Right lobe of liver (tissue), 6 donors: ENCODE data around the gene DDX19B. TPM values are rescaled to one million over a fixed set of nuclear protein-coding genes. Genes with fewer than 3 reads are reported as not detected.

ENCODE experiments used
- ATAC-seq, 4 donors: fragments of 200-7000 bp; cut with Tn5 transposase; one replicate each; pipeline ENCODE4 v1.9.1; 2020; ENCODE audit warnings: mild to moderate bottlenecking in 4 of 4, moderate library complexity in 4 of 4
- DNase-seq, 3 donors: peaks; one replicate each; pipeline ENCODE4 v3.0.0-alpha.2; 2020
- H3K27ac ChIP-seq, 3 donors: fragments of 200-600 bp; one replicate each; pipeline ENCODE4 v1.8.0; 2022
- H3K27me3 ChIP-seq, 2 donors: fragments of 200-600 bp; one replicate each; pipeline ENCODE4 v1.8.0; 2022
- H3K36me3 ChIP-seq, 4 donors: fragments of 200-600 bp; sonication (generic) in 1 of 4; one replicate each; pipeline versions ENCODE4 v1.5.1 to v1.8.0; 2017 to 2022; ENCODE audit warnings: control low read depth in 1 of 4
- H3K4me1 ChIP-seq, 4 donors: fragments of 200-600 bp; sonication (generic) in 1 of 4; one replicate each; pipeline versions ENCODE4 v1.5.1 to v1.8.0; 2017 to 2022; ENCODE audit warnings: control low read depth in 1 of 4
- H3K4me3 ChIP-seq, 3 donors: fragments of 200-600 bp; one replicate each; pipeline ENCODE4 v1.8.0; 2022
- H3K9me3 ChIP-seq, 4 donors: fragments of 200-600 bp; sonication (generic) in 1 of 4; one replicate each; pipeline versions ENCODE4 v1.5.1 to v1.8.0; 2017 to 2022; ENCODE audit warnings: control low read depth in 1 of 4
- CTCF ChIP-seq, 4 donors: fragments of 200-600 bp in 3 of 4; fragments of 450-650 bp in 1 of 4; IDR thresholded peaks; one replicate each; pipeline versions ENCODE4 v1.5.1 to v1.8.0; 2016 to 2022; ENCODE audit warnings: antibody characterized with exemption in 4 of 4, mild to moderate bottlenecking in 2 of 4
- POLR2A ChIP-seq: fragments of 450-650 bp; IDR thresholded peaks from one replicate; pipeline ENCODE4 v1.6.1; 2017; ENCODE audit warnings: antibody characterized with exemption, mild to moderate bottlenecking
- WGBS: methylation state at CpG from one replicate; pipeline ENCODE4 v1.1.6; 2018; ENCODE audit warnings: low coverage, low lambda C conversion rate; ENCODE audit not compliant: insufficient coverage; ENCODE audit errors: missing lambda C conversion rate; 5-methylcytosine and 5-hydroxymethylcytosine counted together
- intact Hi-C, 2 donors: fragments of 100-400 bp; cut with DNase I; formaldehyde crosslinking; loops; one replicate each; pipeline versions ENCODE4 v1.11.2 to v1.14.1; 2022
- total RNA-seq, 6 experiments: library from RNA; depleted of rRNA in 2 of 6; stranded (reverse); fragments of >200 nt in 2 of 6; fragmentation: NEBNext Ultra II Directional in 3 of 6; extraction: Animal tissue kit (Norgen Biotek cat#: 25700) in 3 of 6; gene quantifications; one replicate each; pipeline versions ENCODE4 v1.1.0 to v1.2.4, GENCODE V29; 2016 to 2023
- donor health status: DM: no; HTN: yes; CAD: no.
- donor health status: DM: no; HTN: no; CAD: no.
- donor health status: DM: no; HTN: no; CAD: no.
- donor health status: DM: no; HTN: yes; CAD: no.
- donor health status: DM: no; HTN: yes; CAD: no.

DDX19B gene
- total RNA-seq, 6 experiments from 2014 or later, result 15.2 to 32.3 (median 20.0) TPM

- no peak for DNase-seq
- intact Hi-C loops, result loop anchor here in 1 of 2 donors (10.0 kb wide), 1 partner anchor 88 kb away; no protein-coding TSS in a partner anchor
- Histone ChIP-seq H3K27ac (no peak overlapping the region), H3K9me3 (no peaks in the 10 kb centered on the region), H3K4me3 (no peak overlapping the region), H3K36me3 (peaks cover 0 to 54% (median 40%) of the 10 kb centered on the region in 4 donors), H3K4me1 (peaks cover 0 to 20% (median 8%) of the 10 kb centered on the region in 4 donors), H3K27me3 (no peaks in the 10 kb centered on the region)
- no peak for ATAC-seq
- TF ChIP-seq POLR2A (no peak), CTCF (IDR thresholded peaks at IDR 0.05) (peak in 2 of 4 donors; percentile 9 to 28)
- 78% methylated on average over 8 of the region's 21 CpGs for WGBS
These were observed 46.5 kb upstream of the DDX19B start for GRCh38 chr16:70252355-70252988.

GRCh38 chr16:70253291-70254106 is 45.5 kb upstream of the DDX19B start:
- 86% methylated on average over 3 of the region's 16 CpGs for WGBS
- ATAC-seq (no peak), DNase-seq (peak in 1 of 3 donors; percentile 47)
- Histone ChIP-seq H3K9me3 (no peaks in the 10 kb centered on the region), H3K4me1 (peaks cover 0 to 20% (median 8%) of the 10 kb centered on the region in 4 donors), H3K4me3 (no peak overlapping the region), H3K27ac (no peak overlapping the region), H3K36me3 (peaks cover 0 to 65% (median 47%) of the 10 kb centered on the region in 4 donors), H3K27me3 (no peaks in the 10 kb centered on the region)
- intact Hi-C loops, result loop anchor here in 1 of 2 donors (10.0 kb wide), 1 partner anchor 89 kb away; no protein-coding TSS in a partner anchor
- TF ChIP-seq CTCF (IDR thresholded peaks at IDR 0.05), result peak; percentile 34 to 38 (median 36)
- no peak for TF ChIP-seq POLR2A

- ATAC-seq, result no peak
- peaks cover 0 to 16% (median 5%) of the 10 kb centered on the region in 4 donors for H3K4me1 ChIP-seq
- no peaks in the 10 kb centered on the region for H3K27me3 ChIP-seq
- no peak overlapping the region for H3K27ac ChIP-seq
- intact Hi-C loops, result loop anchor here in 1 of 2 donors (10.0 kb wide), 1 partner anchor 90 kb away; no protein-coding TSS in a partner anchor
- DNase-seq, result peak in 1 of 3 donors; percentile 38
- H3K36me3 ChIP-seq, result peaks cover 0 to 73% (median 54%) of the 10 kb centered on the region in 4 donors
- H3K9me3 ChIP-seq, result no peaks in the 10 kb centered on the region
- H3K4me3 ChIP-seq, result no peak overlapping the region
- WGBS, result no CpG with 5 or more reads among the region's 9 CpGs
- TF ChIP-seq POLR2A, result no peak
- TF ChIP-seq CTCF (IDR thresholded peaks at IDR 0.05), result no peak
These were observed 44.6 kb upstream of the DDX19B start for GRCh38 chr16:70254180-70254964.

- TF ChIP-seq CTCF (IDR thresholded peaks at IDR 0.05), result no peak
- TF ChIP-seq POLR2A, result no peak
- H3K27ac ChIP-seq, result no peak overlapping the region
- ATAC-seq (no peak), DNase-seq (no peak)
- H3K9me3 ChIP-seq, result no peaks in the 10 kb centered on the region
- peaks cover 0 to 79% (median 57%) of the 10 kb centered on the region in 4 donors for H3K36me3 ChIP-seq
- intact Hi-C loops, result loop anchor here in 1 of 2 donors (10.0 kb wide), 1 partner anchor 90 kb away; no protein-coding TSS in a partner anchor
- no peaks in the 10 kb centered on the region for H3K27me3 ChIP-seq
- peaks cover 0 to 10% (median 3%) of the 10 kb centered on the region in 4 donors for H3K4me1 ChIP-seq
- H3K4me3 ChIP-seq, result no peak overlapping the region
- 80% methylated on average over 2 of the region's 12 CpGs for WGBS
These were observed 44.1 kb upstream of the DDX19B start for GRCh38 chr16:70254965-70255286.
